ENCODE measurements around the gene TMEM54.
A peak's percentile ranks its signal among the peaks of the same experiment; 100 is the strongest.

GRCh38 chr1:32948905-32949304, 47.7 kb upstream of the TMEM54 start:
- TF ChIP-seq CTCF (IDR thresholded peaks at IDR 0.05), result no peak
- TF ChIP-seq EP300 (IDR thresholded peaks at IDR 0.05), result peak in 1 of 2 donors; percentile 35
- no peak for TF ChIP-seq POLR2A (IDR thresholded peaks at IDR 0.05)
